Left lung (tissue), 10 donors: ENCODE measurements around the gene C16orf89. TPM values are rescaled to one million over a fixed set of nuclear protein-coding genes. Genes with fewer than 3 reads are reported as not detected.
A peak's percentile ranks its signal among the peaks of the same experiment; 100 is the strongest.

Source experiments
- ATAC-seq: fragments of 200-7000 bp; cut with Tn5 transposase; one replicate; pipeline ENCODE4 v1.9.1; 2020; ENCODE audit warnings: moderate library complexity
- DNase-seq, 4 donors: peaks; one replicate each; pipeline ENCODE4 v3.0.0-alpha.2; 2013 to 2020
- H3K27ac ChIP-seq, 2 donors: fragments of 200-600 bp; sonication (generic) in 1 of 2; one replicate each; pipeline versions ENCODE4 v1.5.0 to v1.8.0; 2020 to 2021
- H3K27me3 ChIP-seq, 2 donors: fragments of 200-600 bp; sonication (generic) in 1 of 2; one replicate each; pipeline versions ENCODE4 v1.5.0 to v1.8.0; 2020 to 2021
- H3K36me3 ChIP-seq, 2 donors: fragments of 200-600 bp; sonication (generic) in 1 of 2; one replicate each; pipeline versions ENCODE4 v1.5.0 to v1.8.0; 2020 to 2021
- H3K4me1 ChIP-seq, 2 donors: fragments of 200-600 bp; one replicate each; pipeline ENCODE4 v1.8.0; 2021
- H3K4me3 ChIP-seq, 2 donors: fragments of 200-600 bp; sonication (generic) in 1 of 2; one replicate each; pipeline versions ENCODE4 v1.5.0 to v1.8.0; 2020 to 2021; ENCODE audit warnings: mild to moderate bottlenecking in 1 of 2
- H3K9me3 ChIP-seq, 2 donors: fragments of 200-600 bp; sonication (generic) in 1 of 2; one replicate each; pipeline versions ENCODE4 v1.5.0 to v1.8.0; 2020 to 2021
- intact Hi-C, 2 donors: fragments of 100-400 bp; cut with DNase I; formaldehyde crosslinking; loops; one replicate each; pipeline versions ENCODE4 v1.11.2 to v1.14.2; 2022
- polyA plus RNA-seq, 6 donors: library from polyadenylated mRNA; unstranded; fragments of 120-200 nt; gene quantifications; one replicate each; pipeline ENCODE4 v1.2.1, GENCODE V29; 2013; ENCODE audit not compliant: insufficient read length in 6 of 6
- total RNA-seq, 2 donors: library from RNA; stranded (reverse); fragmentation: NEBNext Ultra II Directional; extraction: Animal tissue kit (Norgen Biotek cat#: 25700); gene quantifications; one replicate each; pipeline ENCODE4 v1.2.1, GENCODE V29; 2021
- TF ChIP-seq, protein P1 (sequence below), 2 donors: fragments of 200-600 bp; sonication (generic) in 1 of 2; IDR thresholded peaks; one replicate each; pipeline versions ENCODE4 v1.5.0 to v1.8.0; 2021; ENCODE audit warnings: antibody characterized with exemption in 2 of 2
- donor health status: DM: no; HTN: yes; CAD: no.
- donor health status: DM: no; HTN: no; CAD: no.

Gene C16orf89
- total and polyA plus RNA-seq, 8 donors = 67.0 to 209 (median 139) TPM

DNA sequence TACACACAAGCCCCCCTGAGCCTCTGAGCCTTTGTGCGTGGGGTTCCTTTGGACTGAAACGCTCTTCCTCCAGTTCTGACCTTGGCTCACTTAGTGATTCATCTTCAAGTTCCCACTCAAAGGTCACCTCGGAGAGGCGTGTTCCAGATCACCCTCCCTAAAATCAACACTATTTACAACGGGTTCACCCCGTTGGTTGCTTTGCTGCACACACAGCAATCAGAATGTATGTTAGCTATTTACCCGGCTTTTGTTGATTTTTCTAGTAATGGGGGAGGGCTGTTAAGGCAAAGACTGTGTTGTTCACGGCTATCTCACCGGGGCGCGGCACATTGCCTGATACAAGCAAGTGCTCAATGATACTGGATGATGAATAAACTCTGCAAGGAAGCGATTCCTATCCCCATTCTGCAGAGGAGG, 33.0 kb downstream of the C16orf89 start:
- Histone ChIP-seq H3K4me1 (peaks cover 14 to 17% of the 10 kb centered on the region in 2 donors), H3K27me3 (no peaks in the 10 kb centered on the region), H3K4me3 (peak overlapping the region; percentile 75 to 96), H3K27ac (no peak overlapping the region), H3K36me3 (peaks cover 0 to 27% of the 10 kb centered on the region in 2 donors), H3K9me3 (no peaks in the 10 kb centered on the region)
- intact Hi-C loops = no loop called here
- DNase-seq = no peak
- TF ChIP-seq, protein P1, sequence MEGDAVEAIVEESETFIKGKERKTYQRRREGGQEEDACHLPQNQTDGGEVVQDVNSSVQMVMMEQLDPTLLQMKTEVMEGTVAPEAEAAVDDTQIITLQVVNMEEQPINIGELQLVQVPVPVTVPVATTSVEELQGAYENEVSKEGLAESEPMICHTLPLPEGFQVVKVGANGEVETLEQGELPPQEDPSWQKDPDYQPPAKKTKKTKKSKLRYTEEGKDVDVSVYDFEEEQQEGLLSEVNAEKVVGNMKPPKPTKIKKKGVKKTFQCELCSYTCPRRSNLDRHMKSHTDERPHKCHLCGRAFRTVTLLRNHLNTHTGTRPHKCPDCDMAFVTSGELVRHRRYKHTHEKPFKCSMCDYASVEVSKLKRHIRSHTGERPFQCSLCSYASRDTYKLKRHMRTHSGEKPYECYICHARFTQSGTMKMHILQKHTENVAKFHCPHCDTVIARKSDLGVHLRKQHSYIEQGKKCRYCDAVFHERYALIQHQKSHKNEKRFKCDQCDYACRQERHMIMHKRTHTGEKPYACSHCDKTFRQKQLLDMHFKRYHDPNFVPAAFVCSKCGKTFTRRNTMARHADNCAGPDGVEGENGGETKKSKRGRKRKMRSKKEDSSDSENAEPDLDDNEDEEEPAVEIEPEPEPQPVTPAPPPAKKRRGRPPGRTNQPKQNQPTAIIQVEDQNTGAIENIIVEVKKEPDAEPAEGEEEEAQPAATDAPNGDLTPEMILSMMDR (IDR thresholded peaks at IDR 0.05) = no peak
- ATAC-seq = no peak

DNA sequence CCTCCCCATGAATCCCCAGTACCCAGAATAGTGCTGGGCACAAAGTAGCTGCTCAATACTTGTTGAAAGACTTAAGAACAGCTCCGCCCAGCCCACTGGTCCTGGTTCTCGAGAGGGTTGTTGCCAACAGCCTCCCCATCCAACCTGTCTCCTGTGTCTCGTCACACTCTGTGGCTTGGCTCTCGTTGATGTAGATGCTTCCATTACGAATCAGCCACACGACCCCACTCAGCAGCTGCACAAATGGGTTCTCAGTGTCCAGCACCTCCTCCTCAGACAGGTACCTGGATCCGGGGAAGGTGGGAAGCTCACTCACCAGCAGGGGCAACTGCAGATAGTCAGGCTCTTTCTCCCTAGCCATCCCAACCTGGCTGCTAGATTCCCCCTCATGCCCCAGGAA, 34.2 kb downstream of the C16orf89 start:
- intact Hi-C loops = no loop called here

DNA sequence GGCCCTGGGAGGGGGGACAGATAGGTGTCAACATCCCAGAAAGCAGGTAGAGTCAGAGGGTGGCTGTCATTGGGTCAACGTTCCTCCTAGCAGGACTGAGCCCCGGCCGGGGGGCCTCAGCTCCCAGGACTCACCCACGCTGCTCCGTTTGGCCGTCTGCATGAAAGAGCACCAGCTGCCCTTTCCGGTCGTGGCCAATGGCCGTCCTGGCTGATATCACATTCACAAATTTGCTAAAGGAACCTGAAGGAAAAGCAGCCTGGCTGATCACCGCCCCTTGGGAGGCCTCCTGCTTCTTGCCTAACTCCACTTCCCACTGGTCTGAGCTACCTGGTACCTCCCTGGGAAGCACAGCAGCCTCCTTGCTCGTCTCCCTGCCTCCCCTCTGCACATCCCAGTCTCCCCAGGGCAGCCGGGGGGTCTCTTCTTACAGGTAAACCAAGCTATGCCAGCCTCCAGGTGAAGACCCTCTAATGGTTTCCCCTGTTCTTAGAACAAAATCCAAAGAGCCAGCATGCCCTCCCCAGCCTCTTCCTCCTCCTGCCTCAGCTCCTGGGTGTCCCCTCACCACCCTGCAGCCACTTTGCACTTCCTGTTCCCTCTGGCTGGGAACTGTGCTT, 35.4 kb downstream of the C16orf89 start:
- Histone ChIP-seq H3K36me3 (peaks cover 0 to 41% of the 10 kb centered on the region in 2 donors), H3K4me1 (peaks cover 14 to 17% of the 10 kb centered on the region in 2 donors), H3K9me3 (no peaks in the 10 kb centered on the region), H3K4me3 (no peak overlapping the region), H3K27ac (no peak overlapping the region), H3K27me3 (no peaks in the 10 kb centered on the region)
- intact Hi-C loops = no loop called here
- ATAC-seq = no peak
- TF ChIP-seq, protein P1 (IDR thresholded peaks at IDR 0.05) = no peak
- DNase-seq = peak in 1 of 4 donors; percentile 59

More for the DNA sequence above, 34.2 kb downstream of the C16orf89 start:
- Histone ChIP-seq H3K27me3 (no peaks in the 10 kb centered on the region), H3K27ac (no peak overlapping the region), H3K9me3 (no peaks in the 10 kb centered on the region), H3K4me3 (no peak overlapping the region), H3K36me3 (peaks cover 0 to 37% of the 10 kb centered on the region in 2 donors), H3K4me1 (peaks cover 14 to 17% of the 10 kb centered on the region in 2 donors)
- TF ChIP-seq, protein P1 (IDR thresholded peaks at IDR 0.05) = no peak
- DNase-seq = no peak
- ATAC-seq = no peak

DNA sequence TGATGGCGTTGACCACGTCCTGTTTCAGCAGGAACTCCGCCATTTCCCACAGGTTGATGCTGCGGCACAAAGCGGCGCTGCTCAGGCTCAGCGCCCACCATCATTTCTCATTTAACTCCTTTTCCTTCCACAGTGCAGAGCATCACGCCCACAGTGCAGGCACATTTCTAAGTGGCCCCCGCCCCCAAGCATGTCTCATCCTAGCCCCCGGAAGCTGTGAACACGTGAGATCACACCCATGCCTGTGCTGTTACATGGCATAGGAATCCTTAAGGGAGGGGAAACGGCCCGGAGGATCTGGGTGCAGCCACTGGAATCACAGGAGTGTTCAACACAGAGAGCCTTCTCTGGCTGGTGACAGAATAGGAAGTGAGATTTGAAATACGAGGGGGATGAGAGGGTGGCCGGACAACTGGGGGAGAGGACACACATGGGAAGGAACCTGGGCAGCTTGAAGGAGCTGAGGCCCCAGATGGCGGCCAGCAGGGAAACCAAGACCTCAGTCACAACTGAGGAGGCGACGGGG, 36.7 kb downstream of the C16orf89 start:
- peaks cover 8 to 12% of the 10 kb centered on the region in 2 donors for H3K4me1 ChIP-seq
- no peaks in the 10 kb centered on the region for H3K9me3 ChIP-seq
- no peak for ATAC-seq
- TF ChIP-seq, protein P1 (IDR thresholded peaks at IDR 0.05) = no peak
- no peak overlapping the region for H3K27ac ChIP-seq
- peaks cover 0 to 46% of the 10 kb centered on the region in 2 donors for H3K36me3 ChIP-seq
- DNase-seq = no peak
- intact Hi-C loops = no loop called here
- no peak overlapping the region for H3K4me3 ChIP-seq
- H3K27me3 ChIP-seq = no peaks in the 10 kb centered on the region

DNA sequence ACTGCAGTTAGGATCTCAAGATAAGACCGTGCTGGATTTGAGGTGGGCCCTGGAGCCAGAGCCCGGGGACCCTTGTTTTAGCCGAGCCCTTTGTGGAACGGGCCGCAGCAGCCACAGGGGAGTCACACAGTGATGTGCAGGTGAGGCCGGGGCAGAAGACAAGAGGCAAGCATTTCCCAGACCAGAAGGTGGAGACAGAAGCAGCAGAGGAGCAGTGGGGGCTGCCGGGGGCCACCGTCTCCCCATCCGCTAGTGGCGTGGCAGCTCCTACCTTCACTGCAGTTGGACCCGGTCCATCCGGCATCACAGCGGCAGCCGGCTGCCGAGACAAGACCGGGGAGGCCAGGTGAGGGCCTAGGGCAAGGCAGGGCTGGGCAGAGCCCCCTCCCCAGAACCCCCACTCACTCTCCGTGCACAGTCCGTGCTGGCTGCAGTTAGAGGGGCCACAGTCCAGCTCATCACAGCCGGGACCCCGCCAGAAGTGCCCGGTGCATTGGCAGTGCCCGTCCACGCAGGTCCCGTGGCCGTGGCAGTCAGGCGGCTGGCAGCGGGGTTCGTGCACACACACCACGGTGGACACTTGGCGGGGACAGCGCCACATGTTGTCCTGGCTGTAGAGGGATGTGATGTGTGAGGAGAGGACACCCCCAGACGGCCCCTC, 38.1 kb downstream of the C16orf89 start:
- intact Hi-C loops = no loop called here
- H3K4me1 ChIP-seq = peaks cover 3 to 6% of the 10 kb centered on the region in 2 donors
- no peak overlapping the region for H3K27ac ChIP-seq
- H3K36me3 ChIP-seq = peaks cover 0 to 46% of the 10 kb centered on the region in 2 donors
- H3K9me3 ChIP-seq = no peaks in the 10 kb centered on the region
- no peak overlapping the region for H3K4me3 ChIP-seq
- ATAC-seq = no peak
- no peaks in the 10 kb centered on the region for H3K27me3 ChIP-seq
- DNase-seq = peak in 1 of 4 donors; percentile 76
- TF ChIP-seq, protein P1 (IDR thresholded peaks at IDR 0.05) = no peak
